ENCODE results near the gene ALG2. TPM values are rescaled to one million over a fixed set of nuclear protein-coding genes. Genes with fewer than 3 reads are reported as not detected.

The ALG2 gene
- total and polyA plus RNA-seq, 2 experiments from 2014 or later: 31.5 to 39.7 TPM

GRCh38 chr9:99167119-99167518, 54.6 kb downstream of the ALG2 start:
- ATAC-seq (no peak; the same call in 2 of the 3 replicates), DNase-seq (ENCODE audit: low spot score) (no peak)
- Histone ChIP-seq H3K36me3 (ENCODE audit: insufficient read depth) (no peaks in the 10 kb centered on the region), H3K9me2 (ENCODE audit: insufficient read depth) (peaks cover 14% of the 10 kb centered on the region), H3K27me3 (ENCODE audit: insufficient read depth) (no peaks in the 10 kb centered on the region), H3K79me2 (replicated peaks; ENCODE audit: insufficient read depth) (no peaks in the 10 kb centered on the region), H3K27ac (ENCODE audit: low read depth) (no peak overlapping the region), H3F3A (replicated peaks; ENCODE audit: low read depth) (no peaks in the 10 kb centered on the region), H4K20me1 (replicated peaks; ENCODE audit: insufficient read depth) (no peaks in the 10 kb centered on the region), H3K4me1 (ENCODE audit: insufficient read depth) (peaks cover 22% of the 10 kb centered on the region), H2AFZ (no peak overlapping the region), H3K4me2 (no peak overlapping the region), H3K4me3 (no peak overlapping the region)
- TF ChIP-seq POLR2AphosphoS5 (IDR thresholded peaks at IDR 0.05; ENCODE audit: low read depth) (no peak), JUNB (IDR thresholded peaks at IDR 0.05; ENCODE audit: unreplicated experiment) (no peak), ETS1 (IDR thresholded peaks at IDR 0.05) (no peak), REST (IDR thresholded peaks at IDR 0.05; ENCODE audit: unreplicated experiment) (no peak), NANOG (IDR thresholded peaks at IDR 0.05; ENCODE audit: borderline replicate concordance) (no peak), ZNF331 (CRISPR knock-in tag; IDR thresholded peaks at IDR 0.05; ENCODE audit: low read depth) (no peak), ZNF114 (CRISPR knock-in tag; IDR thresholded peaks at IDR 0.05) (no peak), CREB1 (CRISPR knock-in tag; IDR thresholded peaks at IDR 0.05; ENCODE audit: low read depth) (no peak), CTCF (conservative IDR thresholded peaks at IDR 0.05; ENCODE audit: low read depth in 2 of 2) (no peak), EZH2 (IDR thresholded peaks at IDR 0.05; ENCODE audit: low read depth, unreplicated experiment) (no peak), STAT1 (IDR thresholded peaks at IDR 0.05; ENCODE audit: unreplicated experiment) (no peak), EZH2phosphoT487 (IDR thresholded peaks at IDR 0.05; ENCODE audit: unreplicated experiment) (no peak), ZNF462 (CRISPR knock-in tag; IDR thresholded peaks at IDR 0.05) (no peak)
- H3K36me3 Mint-ChIP-seq (ENCODE audit: low read depth): no peaks in the 10 kb centered on the region
- no peak overlapping the region for H3K27ac Mint-ChIP-seq
- H3K4me1 Mint-ChIP-seq: peaks cover 41% of the 10 kb centered on the region
- H3K9me3 Mint-ChIP-seq: no peaks in the 10 kb centered on the region
- H3K27me3 Mint-ChIP-seq (ENCODE audit: insufficient read depth, low read depth, poor library complexity): peaks cover 18% of the 10 kb centered on the region
- no peak overlapping the region for H3K4me3 Mint-ChIP-seq
